HG02798 (cell line): ENCODE measurements around the gene SFMBT2.
"Not testable (repeated sequence)": the region's sequence is repeated elsewhere in the genome, so short reads cannot be mapped to it uniquely, and the experiment has no call there.

Experiments
- ATAC-seq: cut with Tn5 transposase; IDR thresholded peaks from one replicate; pipeline ENCODE4 v1.9.1; 2021; ENCODE audit warnings: mild to moderate bottlenecking; ENCODE audit not compliant: unreplicated experiment, poor library complexity

Gene SFMBT2

GRCh38 chr10:7335977-7336376 lies 74.9 kb downstream of the SFMBT2 start:
- ATAC-seq: no peak

- ATAC-seq: no peak
These were observed 76.2 kb downstream of the SFMBT2 start for GRCh38 chr10:7334642-7334964.

GRCh38 chr10:7333961-7334641 lies 76.7 kb downstream of the SFMBT2 start:
- no peak for ATAC-seq

GRCh38 chr10:7329219-7329618 lies 81.6 kb downstream of the SFMBT2 start:
- ATAC-seq: no peak

- ATAC-seq: no peak
These were observed 82.9 kb downstream of the SFMBT2 start for GRCh38 chr10:7327885-7328284.

- no peak for ATAC-seq
These were observed 88.2 kb downstream of the SFMBT2 start for GRCh38 chr10:7322623-7323022.

- no peak for ATAC-seq
These were observed 90.8 kb downstream of the SFMBT2 start for GRCh38 chr10:7320072-7320471.

- ATAC-seq: no peak
These were observed 91.2 kb downstream of the SFMBT2 start for GRCh38 chr10:7319632-7320031.

- ATAC-seq: peak; percentile 43
These were observed 92.0 kb downstream of the SFMBT2 start for GRCh38 chr10:7318836-7319235.

- ATAC-seq: peak; percentile 38
These were observed 92.9 kb downstream of the SFMBT2 start for GRCh38 chr10:7317786-7318446.

GRCh38 chr10:7316839-7317238 lies 94.0 kb downstream of the SFMBT2 start:
- no peak for ATAC-seq

- ATAC-seq: no peak
These were observed 94.9 kb downstream of the SFMBT2 start for GRCh38 chr10:7315906-7316305.

- ATAC-seq: no peak
These were observed 96.7 kb downstream of the SFMBT2 start for GRCh38 chr10:7314170-7314569.

GRCh38 chr10:7312488-7312857 lies 98.4 kb downstream of the SFMBT2 start:
- no peak for ATAC-seq

- not testable (repeated sequence) for ATAC-seq
These were observed 98.9 kb downstream of the SFMBT2 start for GRCh38 chr10:7311850-7312487.

- ATAC-seq: no peak
These were observed 99.5 kb downstream of the SFMBT2 start for GRCh38 chr10:7311218-7311849.

- ATAC-seq: no peak
These were observed 100.8 kb downstream of the SFMBT2 start for GRCh38 chr10:7310076-7310475.

- no peak for ATAC-seq
These were observed 102.0 kb downstream of the SFMBT2 start for GRCh38 chr10:7308826-7309225.

GRCh38 chr10:7306616-7307015 lies 104.2 kb downstream of the SFMBT2 start:
- ATAC-seq: no peak

- no peak for ATAC-seq
These were observed 104.7 kb downstream of the SFMBT2 start for GRCh38 chr10:7306147-7306546.

- ATAC-seq: no peak
These were observed 105.8 kb downstream of the SFMBT2 start for GRCh38 chr10:7305053-7305452.
